SU-DHL-6 (cell line): ENCODE results near the gene SOAT2.

ENCODE experiments used
- H2AFZ ChIP-seq: fragments of 200-600 bp; sonication (generic); 2 replicates; pipeline ENCODE4 v1.6.1; 2014; ENCODE audit warnings: low read depth, mild to moderate bottlenecking, moderate library complexity, mixed read lengths, antibody characterized with exemption, low read length; ENCODE audit not compliant: severe bottlenecking
- H3F3A ChIP-seq: fragments of 200-600 bp; shearing (Covaris generic); 2 replicates; pipeline ENCODE4 v1.6.0; 2016; ENCODE audit warnings: antibody characterized with exemption, mild to moderate bottlenecking; ENCODE audit not compliant: insufficient read depth
- H3K27ac ChIP-seq: fragments of 200-600 bp; sonication (generic); 2 replicates; pipeline ENCODE4 v1.5.1; 2016; ENCODE audit warnings: low read depth, mild to moderate bottlenecking, low read length, moderate library complexity, mixed read lengths
- H3K27me3 ChIP-seq: fragments of 200-600 bp; sonication (generic), shearing (Covaris generic); 2 replicates; pipeline ENCODE4 v1.6.0; 2014; ENCODE audit warnings: mild to moderate bottlenecking, low read length
- H3K36me3 ChIP-seq: fragments of 200-600 bp; sonication (generic); 2 replicates; pipeline ENCODE4 v1.6.1; 2014; ENCODE audit warnings: mild to moderate bottlenecking, low read length, mixed read lengths
- H3K4me2 ChIP-seq: fragments of 300-600, 200-600 bp; shearing (Covaris generic), sonication (generic); 2 replicates; pipeline ENCODE4 v1.6.0; 2014; ENCODE audit warnings: low read length, low read depth, mild to moderate bottlenecking; ENCODE audit not compliant: poor library complexity, severe bottlenecking
- H3K4me3 ChIP-seq: fragments of 200-600 bp; sonication (generic); 2 replicates; pipeline ENCODE4 v1.5.1; 2014; ENCODE audit warnings: antibody characterized with exemption, low read length, mild to moderate bottlenecking, mixed read lengths; ENCODE audit not compliant: insufficient read depth, poor library complexity, severe bottlenecking
- H3K79me2 ChIP-seq: fragments of 200-600 bp; sonication (generic); 2 replicates; pipeline ENCODE4 v1.6.1; 2014; ENCODE audit warnings: mild to moderate bottlenecking, low read length, moderate library complexity; ENCODE audit not compliant: insufficient read depth
- H3K9ac ChIP-seq: fragments of 200-600 bp; sonication (generic); 2 replicates; pipeline ENCODE4 v1.7.0; 2014; ENCODE audit warnings: mild to moderate bottlenecking, low read length
- H3K9me2 ChIP-seq: fragments of 200-600 bp; sonication (generic); replicated peaks from 2 replicates; pipeline ENCODE4 v1.6.1; 2014; ENCODE audit warnings: low read length; ENCODE audit not compliant: insufficient read depth
- H3K9me3 ChIP-seq: fragments of 200-600 bp; sonication (generic); 2 replicates; pipeline ENCODE4 v1.6.1; 2014; ENCODE audit warnings: low read length, mixed read lengths; ENCODE audit not compliant: insufficient read depth
- H4K20me1 ChIP-seq: fragments of 200-600 bp; sonication (generic); 2 replicates; pipeline ENCODE4 v1.6.1; 2014; ENCODE audit warnings: low read depth, mild to moderate bottlenecking, antibody characterized with exemption, low read length, moderate library complexity, mixed read lengths
- CTCF ChIP-seq: fragments of 200-600 bp; sonication (generic); IDR thresholded peaks from one replicate; pipeline ENCODE4 v1.5.1; 2017; ENCODE audit warnings: antibody characterized with exemption, mild to moderate bottlenecking, low read length, moderate library complexity; ENCODE audit not compliant: insufficient read depth, poor library complexity, severe bottlenecking
- EZH2phosphoT487 ChIP-seq: fragments of 200-600 bp; sonication (generic), shearing (Covaris generic); conservative IDR thresholded peaks from 2 replicates; pipeline ENCODE4 v1.6.1; 2018; ENCODE audit warnings: mild to moderate bottlenecking, antibody characterized with exemption, low read length, moderate library complexity, mixed read lengths

Gene SOAT2

GRCh38 chr12:53056296-53056695, 47.0 kb upstream of the SOAT2 start:
- no peaks in the 10 kb centered on the region for H3K27me3 ChIP-seq
- H3K9me3 ChIP-seq = no peaks in the 10 kb centered on the region
- no peaks in the 10 kb centered on the region for H3K9me2 ChIP-seq
- no peaks in the 10 kb centered on the region for H3K36me3 ChIP-seq
- H4K20me1 ChIP-seq = no peaks in the 10 kb centered on the region
- no peaks in the 10 kb centered on the region for H3K79me2 ChIP-seq
- H3K4me3 ChIP-seq = no peak overlapping the region
- H2AFZ ChIP-seq = no peak overlapping the region
- no peak overlapping the region for H3K9ac ChIP-seq
- TF ChIP-seq EZH2phosphoT487 (no peak), CTCF (no peak)
- no peak overlapping the region for H3K27ac ChIP-seq
- H3K4me2 ChIP-seq = no peak overlapping the region
- peaks cover 6% of the 10 kb centered on the region; the same call in 1 of the 2 replicates for H3F3A ChIP-seq

- Histone ChIP-seq H3K36me3 (no peaks in the 10 kb centered on the region), H3K4me2 (no peak overlapping the region)
- TF ChIP-seq EZH2phosphoT487 = no peak
- no peak for TF ChIP-seq CTCF
Measured at GRCh38 chr12:53056901-53057300, 46.4 kb upstream of the SOAT2 start.

GRCh38 chr12:53057816-53058500, 45.3 kb upstream of the SOAT2 start:
- Histone ChIP-seq H3K27ac (no peak overlapping the region), H3K4me3 (no peak overlapping the region), H4K20me1 (no peaks in the 10 kb centered on the region), H3K79me2 (no peaks in the 10 kb centered on the region), H3K36me3 (no peaks in the 10 kb centered on the region), H3K9me2 (no peaks in the 10 kb centered on the region), H3K4me2 (no peak overlapping the region), H3F3A (peaks cover 6% of the 10 kb centered on the region; the same call in 1 of the 2 replicates), H3K9ac (no peak overlapping the region), H2AFZ (no peak overlapping the region), H3K27me3 (no peaks in the 10 kb centered on the region), H3K9me3 (no peaks in the 10 kb centered on the region)
- TF ChIP-seq CTCF (no peak), EZH2phosphoT487 (no peak)

More at GRCh38 chr12:53056901-53057300, 46.4 kb upstream of the SOAT2 start:
- no peaks in the 10 kb centered on the region for H3K79me2 ChIP-seq
- no peaks in the 10 kb centered on the region for H4K20me1 ChIP-seq
- H3K27me3 ChIP-seq = no peaks in the 10 kb centered on the region
- H3K27ac ChIP-seq = no peak overlapping the region
- peaks cover 6% of the 10 kb centered on the region; the same call in 1 of the 2 replicates for H3F3A ChIP-seq
- no peaks in the 10 kb centered on the region for H3K9me2 ChIP-seq
- H3K4me3 ChIP-seq = no peak overlapping the region
- no peak overlapping the region for H2AFZ ChIP-seq
- no peaks in the 10 kb centered on the region for H3K9me3 ChIP-seq
- no peak overlapping the region for H3K9ac ChIP-seq
